Activated CD4-positive, alpha-beta T cell treated with anti-CD3 and anti-CD28 coated beads, Interleukin-2, amount 50 U/mL, for 1 hour (primary cell): ENCODE data around the gene NAA11.

Experiments
- DNase-seq: peaks from one replicate; pipeline ENCODE4 v3.0.0-alpha.2; 2020

Gene NAA11

DNA sequence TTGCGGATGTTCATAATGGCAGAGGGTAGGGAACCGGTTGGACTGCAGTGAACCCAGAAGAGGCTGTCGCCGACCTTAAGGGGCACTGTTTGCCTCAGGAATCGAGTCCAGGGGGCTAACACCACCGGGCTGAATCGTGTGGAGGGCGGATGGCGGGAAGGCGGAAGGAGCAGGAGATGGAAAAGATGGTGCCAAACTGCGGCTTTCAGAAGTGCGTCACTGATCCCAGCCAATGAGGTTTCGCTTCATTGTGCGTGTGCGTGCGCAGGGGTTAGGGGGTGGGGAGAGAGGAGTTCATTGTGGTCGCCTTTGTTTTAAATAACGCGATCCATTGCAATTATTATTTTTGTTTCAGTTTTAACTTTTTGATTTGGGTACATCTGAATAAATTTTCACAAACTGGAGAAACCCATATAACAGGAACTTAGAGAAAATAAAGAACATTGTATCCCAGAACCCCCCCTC is at the start of gene NAA11:
TSS of gene NAA11 (minus strand) at position 198 of the 465 bp plus-strand sequence. CDS start at position 14, 184 bp downstream.
- no peak for DNase-seq

DNA sequence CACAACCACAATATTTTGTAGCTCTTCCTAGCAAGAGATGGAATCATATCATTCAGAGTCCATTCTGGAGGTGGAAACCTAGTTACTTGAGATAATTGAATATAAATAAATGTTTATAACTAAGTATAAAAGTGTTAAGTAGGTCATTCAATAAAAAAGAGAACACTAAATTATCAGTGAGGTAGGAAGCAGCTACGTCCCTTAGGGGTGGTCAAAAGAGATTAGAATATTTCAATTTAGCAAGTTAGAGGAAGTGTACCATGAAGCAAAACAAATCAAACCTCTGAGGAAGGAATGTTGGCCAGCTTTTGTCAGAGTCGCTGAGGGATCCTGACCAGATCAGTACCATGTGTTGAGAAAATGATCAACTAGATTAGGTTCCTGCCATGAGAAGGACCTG is 44.2 kb upstream of the NAA11 start:
- DNase-seq = no peak

DNA sequence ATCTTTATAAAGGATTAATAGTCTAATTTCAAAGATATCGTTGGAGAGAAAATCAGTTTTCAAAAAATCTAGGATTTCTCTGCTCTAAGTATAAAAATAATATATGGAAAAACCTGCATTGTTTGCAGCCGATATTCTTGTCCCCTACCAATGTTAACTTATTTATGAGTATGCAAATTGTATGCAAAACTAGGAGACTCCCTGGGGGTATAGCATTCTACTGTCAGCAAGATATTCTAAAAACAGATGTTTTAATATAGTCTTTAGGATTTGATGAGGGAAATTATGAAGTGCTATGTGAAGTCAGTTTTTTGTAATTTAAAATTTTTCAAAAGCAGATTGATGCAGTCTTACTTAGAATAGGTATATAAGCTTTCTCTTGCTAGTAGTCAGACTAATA is 41.2 kb upstream of the NAA11 start:
- no peak for DNase-seq

DNA sequence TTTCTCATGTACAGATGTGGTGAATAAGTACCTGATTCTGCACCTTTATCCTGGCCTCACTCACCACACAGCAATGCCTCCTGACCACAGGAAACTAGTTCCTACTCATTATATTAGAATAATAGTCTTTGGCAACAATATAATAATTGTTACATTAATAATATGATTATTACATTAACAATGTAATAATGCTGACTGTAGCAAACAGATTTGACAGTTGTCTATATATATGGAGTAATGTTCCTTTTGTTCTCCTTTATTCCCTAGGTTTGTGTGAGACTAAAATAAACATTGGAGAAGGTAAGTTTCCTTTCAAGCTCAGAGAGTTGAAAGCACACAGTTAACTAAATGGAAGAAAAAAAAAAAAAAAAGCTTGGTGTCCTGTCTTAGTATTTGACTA is 40.6 kb upstream of the NAA11 start:
- DNase-seq = no peak

DNA sequence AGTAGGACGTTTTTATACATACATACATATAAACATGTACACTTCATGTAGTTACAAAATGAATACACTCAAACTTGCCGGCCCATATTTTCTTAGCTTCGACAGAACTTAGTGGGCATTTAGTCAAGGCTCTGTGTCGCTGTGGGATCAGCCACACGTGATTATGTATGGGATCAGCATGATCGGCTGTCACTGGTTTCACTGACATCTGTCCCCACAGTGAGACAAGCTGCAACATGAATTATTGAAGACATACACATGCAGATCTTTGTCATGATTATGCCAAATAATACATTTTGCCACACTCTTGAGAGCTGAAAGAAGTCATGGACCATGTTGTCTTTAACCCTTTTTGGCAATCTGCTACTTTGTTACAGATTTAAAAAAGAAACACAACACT is 38.2 kb upstream of the NAA11 start:
- no peak for DNase-seq

DNA sequence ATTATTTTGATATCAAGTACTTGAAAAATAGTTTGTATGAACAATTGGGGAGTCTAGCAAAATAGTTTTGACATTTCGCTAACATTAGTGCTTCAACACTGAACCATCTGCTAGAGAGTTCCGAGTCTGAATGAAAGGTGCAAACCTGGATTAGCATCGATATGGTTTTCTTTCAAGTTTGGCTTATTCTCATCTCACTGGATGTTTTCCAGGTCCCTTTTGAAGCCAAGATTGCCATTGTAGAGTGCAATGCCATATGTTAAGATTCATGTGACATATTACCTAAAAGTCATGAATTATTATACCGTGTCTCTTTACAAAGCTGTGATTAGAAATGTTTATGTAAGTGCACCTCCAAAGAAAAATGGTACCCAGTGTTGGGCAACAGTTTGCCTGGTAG is 36.8 kb upstream of the NAA11 start:
- DNase-seq = no peak

DNA sequence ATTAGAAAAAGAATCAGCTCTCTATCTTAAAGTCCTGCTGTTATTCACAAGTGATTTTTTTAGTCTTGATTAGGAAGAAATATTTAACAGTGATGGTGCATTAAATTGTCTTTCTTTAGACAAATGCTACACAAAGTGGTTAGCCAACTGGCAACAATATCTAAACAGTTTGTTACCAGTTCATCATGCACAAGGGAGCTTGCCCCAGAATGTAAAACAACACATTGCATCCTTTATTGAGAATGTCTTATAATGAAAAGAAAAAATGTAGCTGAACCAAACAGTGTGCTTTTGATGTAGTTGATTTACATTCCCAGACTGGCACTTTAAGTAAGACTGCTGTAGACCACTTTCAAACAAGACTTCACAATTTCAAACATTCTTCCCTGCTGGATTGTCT is 34.1 kb upstream of the NAA11 start:
- DNase-seq = no peak

DNA sequence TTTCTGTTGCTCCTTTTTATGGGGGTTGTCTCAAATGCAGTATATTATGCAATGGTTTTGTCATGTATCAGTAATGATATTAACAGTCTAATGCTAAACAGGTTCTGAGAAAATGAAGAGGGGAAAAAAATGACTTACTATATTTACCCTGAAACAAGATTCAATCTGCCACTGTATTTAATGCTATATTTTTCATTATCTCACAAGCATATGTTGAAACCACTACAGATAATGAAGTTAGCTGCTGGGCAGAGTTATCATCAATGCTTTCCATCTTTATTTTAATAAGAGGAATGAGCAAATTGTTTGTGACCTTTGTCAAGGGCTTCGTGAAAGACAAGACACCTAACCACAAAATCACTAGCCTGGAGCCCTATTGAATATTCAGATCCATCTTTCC is 32.6 kb upstream of the NAA11 start:
- DNase-seq = no peak

DNA sequence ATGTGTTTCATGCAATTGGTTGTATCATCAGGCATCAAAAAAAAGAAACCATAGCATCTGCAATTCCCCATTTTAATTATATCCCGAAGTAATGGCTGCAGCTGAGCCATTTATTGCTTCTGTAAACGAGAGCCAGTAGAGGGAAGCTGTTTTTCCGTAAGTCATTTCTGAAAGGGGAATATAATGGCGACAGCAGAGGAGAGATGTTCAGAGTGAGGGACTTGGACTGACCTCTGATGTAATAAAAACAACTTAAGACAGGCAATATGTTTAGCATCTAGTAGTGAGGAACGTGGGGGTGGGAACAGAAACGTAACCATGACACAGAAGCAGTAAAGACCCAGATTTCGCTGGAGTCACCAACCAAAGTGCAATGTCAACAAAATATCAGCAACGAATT is 31.5 kb upstream of the NAA11 start:
- no peak for DNase-seq

DNA sequence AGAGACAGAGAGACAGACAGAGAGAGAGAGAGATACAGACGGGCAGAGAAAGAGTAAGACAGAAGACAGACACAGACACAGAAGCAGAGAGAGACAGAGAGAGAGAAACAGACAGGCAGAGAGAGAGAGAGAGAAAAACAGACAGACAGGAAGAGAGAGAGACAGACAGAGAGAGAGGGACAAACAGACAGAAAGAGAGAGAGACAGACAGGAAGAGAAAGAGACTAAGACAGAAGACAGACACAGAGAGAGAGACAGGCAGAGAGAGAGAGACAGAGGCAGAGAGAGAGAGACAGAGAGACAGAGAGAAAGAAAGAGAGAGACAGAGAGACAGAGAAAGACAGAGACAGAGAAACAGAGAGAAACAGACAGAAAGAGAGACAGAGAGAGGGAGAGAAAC is 27.2 kb upstream of the NAA11 start:
- no peak for DNase-seq

DNA sequence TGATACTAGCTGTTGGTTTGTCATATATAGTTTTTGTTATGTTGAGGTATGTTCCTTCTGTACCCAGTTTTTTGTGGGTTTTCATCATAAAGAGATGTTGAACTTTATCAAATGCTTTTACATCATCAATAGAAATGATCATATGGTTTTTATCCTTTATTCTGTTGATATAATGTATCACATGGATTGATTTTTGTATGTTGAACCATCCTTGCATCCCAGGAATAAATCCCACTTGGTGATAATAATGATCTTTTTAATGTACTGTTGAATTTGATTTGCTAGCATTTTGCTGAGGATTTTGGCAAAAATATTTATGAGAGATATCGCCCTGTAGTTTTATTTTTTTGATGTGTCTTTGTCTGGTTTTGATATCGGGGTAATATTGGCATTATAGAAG is 22.5 kb upstream of the NAA11 start:
- DNase-seq = no peak

DNA sequence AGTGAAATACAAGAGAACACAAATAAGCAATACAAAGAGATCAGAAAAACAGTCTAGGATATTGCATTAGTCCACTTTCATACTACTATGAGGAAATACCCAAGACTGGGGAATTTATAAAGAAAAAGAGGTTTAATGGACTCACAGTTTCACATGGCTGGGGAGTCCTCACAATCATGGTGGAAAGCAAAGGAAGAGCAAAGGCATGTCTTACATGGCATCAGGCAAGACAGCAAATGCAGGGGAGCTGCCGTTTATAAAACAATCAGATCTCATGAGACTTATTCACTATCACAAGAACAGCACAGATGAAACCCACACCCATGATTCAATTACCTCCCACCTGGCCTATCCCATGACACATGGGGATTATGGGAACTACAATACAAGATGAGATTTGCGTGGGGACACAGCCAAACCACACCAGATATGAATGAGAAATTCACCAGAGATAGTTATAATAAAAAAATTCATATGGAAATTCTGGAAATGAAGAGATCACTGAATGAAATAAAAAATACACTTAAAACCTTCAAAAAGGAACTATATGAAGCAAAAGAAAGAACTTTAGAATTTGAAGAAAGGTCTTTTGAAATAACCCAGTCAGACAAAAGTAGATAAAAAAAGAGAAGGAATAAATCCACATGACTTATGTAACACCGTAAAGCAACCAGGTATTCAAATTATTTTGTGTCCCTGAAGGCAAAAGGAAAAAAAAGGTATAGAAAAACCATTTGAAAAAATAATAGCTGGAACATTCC is 16.2 kb upstream of the NAA11 start:
- no peak for DNase-seq

DNA sequence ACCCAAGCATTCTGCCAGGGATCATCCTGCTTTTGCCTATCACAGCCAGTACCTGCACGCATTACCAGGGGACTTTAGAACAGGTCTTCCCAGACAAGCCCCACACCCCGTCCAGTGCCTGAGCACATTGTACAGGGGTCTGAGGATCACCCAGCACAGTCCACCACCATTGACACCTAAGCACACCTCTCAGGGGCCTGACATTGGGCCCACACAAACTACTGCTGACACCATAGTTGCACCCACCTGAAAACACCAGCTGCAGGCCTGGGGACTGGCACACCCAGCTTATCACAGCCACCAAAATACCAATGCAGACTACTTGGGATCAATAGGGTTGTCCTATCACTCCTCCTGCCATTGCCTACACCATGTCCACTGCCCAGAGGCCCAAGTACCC is 14.7 kb upstream of the NAA11 start:
- DNase-seq = no peak

DNA sequence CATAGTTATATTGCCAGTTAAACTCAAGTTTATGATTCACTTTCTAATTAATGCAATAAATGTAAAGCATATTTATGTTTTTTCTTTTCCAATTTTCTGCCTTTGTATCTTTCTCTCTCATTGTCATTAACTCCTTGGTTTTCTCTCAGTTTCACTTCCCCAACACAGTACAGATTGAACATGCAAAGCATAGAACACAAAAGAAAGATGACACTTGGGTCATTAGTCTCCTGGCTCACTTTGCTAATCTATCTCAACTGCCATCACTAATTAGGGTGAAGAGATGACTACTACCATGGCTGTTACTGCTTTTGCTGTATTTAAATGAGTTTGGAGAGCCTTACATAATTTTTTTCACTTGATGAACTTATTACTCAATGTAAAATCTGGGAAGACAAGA is 12.3 kb upstream of the NAA11 start:
- DNase-seq = no peak

DNA sequence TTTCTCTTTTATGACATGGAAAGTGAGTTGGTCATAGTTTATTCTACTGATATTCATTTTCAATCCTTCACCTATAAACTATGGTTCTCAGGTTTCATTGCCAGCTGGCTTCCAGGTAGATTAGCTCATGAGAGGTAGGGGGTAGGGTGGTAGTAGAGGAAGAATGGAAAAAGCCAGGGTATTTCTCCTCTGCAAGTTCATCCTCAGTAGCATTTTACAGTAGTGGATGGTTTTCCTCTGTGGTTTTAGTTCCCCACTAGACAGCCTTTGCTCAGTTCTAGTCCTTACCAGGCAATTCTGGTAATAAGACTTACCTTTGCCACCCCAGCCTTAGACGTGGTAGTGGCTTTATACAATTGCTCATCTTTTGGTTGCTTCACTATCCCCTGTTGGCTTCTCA is 8.9 kb upstream of the NAA11 start:
- no peak for DNase-seq

DNA sequence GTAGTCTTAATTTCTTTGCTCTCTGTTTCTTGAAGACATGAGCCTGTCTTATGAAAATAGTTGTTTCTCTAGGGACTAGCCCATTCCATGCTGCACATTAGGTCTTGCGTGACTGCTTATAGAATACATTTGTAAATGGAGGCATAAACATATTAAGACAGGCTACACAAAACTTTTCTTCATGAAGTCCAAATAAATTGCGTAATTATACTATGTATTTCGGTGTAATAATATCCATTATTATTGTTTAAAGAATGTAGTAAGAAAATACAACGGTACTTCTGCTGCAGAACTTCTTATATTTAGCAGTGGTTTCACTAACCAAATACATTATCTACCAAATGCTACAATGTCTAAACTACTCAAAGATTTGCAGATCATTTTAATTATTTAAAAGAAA is 8.5 kb upstream of the NAA11 start:
- DNase-seq = no peak

DNA sequence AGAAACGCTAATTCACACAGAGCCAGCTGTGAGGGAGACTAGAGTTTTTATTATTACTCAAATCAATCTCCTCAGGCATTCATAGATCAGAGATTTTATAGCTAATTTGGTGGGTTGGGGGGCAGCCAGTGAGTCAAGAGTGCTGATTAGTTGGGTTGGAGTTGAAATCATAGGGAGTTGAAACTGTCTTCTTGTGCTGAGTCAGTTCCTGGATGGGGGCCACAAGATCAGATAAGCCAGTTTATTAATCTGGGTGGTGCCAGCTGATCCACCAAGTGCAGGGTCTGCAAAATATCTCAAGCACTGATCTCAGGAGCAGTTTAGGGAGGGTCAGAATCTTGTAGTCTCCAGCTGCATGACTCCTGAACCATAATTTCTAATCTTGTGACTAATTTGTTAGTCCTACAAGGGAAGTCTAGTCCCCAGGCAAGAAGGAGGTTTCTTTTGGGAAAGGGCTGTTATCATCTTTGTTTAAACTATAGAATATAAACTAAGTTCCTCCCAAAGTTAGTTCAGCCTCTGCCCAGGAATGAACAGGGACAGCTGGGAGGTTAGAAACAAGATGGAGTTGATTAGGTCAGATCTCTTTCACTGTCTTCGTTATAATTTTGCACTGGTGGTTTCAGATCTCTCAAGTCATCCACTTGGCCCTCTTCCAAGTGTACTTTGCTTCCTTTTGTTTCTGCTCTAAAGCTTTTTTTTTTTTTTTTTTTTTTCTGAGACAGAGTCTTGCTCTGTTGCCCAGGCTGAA is 5.4 kb upstream of the NAA11 start:
- DNase-seq = no peak

DNA sequence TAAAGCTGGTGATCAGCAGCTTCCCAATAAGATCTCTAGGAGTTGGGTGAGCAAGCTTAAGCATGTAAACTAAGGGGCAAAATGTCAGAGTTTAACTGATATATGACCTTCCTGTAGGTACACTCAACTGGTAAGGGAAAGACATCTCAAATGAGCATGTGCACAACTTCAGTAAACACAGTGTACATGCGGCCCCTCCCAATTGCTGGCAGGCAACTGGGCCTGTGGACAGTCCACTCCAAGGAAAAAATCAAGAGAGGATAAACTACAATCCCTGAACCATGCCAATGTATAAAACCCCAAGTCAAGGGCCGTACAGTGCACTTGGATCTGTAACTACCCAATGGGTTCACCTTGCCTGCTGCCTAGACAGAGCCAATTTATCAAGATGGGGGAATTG is 4.9 kb upstream of the NAA11 start:
- DNase-seq = no peak

DNA sequence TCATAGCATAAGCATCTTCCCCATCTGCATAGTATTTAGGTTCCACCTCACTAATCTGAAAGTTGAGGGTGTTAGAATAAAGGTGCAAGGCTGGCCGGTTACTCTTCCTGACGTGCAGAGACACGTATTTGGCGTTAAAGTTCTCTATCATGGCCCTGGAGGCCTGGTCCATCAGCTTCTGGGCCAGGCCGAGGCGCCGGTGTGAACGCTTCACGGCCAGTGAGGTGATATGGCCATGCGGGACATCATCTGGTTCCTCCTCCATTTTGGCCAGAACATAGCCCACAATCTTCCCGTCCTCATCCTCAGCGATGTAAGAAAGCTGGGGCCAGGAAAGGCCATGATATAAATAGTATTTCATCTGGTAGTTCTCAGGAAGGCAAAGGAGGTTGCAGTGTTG is 425 bp downstream of the NAA11 start:
- no peak for DNase-seq

DNA sequence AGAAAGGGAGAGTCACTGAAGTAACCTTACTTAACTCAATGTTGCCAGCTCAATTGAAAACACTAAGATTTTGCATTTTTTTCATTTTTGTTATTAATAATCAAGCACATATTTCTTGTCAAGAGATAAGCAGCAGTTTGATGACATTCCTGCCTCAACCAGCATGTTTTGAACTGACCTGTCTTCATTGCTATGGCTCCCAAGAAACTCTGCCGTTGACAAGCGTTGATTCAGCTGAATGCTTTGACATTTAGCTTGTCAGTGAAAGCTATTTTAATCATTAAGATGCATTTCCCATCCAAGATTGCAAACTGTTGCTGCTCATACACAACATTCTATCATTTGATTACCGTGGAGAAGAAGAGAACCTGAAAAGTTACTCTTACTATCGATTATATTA is 5.9 kb downstream of the NAA11 start:
- no peak for DNase-seq

DNA sequence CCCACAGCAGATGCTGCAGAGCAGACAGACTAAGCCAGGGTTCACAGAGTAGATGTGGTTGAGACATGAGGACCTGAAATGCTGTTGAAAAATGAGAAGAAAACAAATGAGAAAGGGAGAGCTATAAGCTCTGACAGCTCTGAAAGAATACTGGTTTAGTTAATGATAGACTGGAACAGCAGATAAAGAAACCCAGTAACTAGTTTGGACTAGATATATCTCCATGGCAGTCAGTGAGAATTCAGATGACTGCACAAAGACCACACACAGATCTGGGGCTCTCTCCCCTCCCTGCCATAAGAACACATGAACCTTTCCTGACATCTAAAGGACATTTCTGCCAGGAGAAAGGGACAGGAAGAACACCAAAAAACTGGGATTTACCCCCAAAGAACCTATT is 8.2 kb downstream of the NAA11 start:
- DNase-seq = no peak

DNA sequence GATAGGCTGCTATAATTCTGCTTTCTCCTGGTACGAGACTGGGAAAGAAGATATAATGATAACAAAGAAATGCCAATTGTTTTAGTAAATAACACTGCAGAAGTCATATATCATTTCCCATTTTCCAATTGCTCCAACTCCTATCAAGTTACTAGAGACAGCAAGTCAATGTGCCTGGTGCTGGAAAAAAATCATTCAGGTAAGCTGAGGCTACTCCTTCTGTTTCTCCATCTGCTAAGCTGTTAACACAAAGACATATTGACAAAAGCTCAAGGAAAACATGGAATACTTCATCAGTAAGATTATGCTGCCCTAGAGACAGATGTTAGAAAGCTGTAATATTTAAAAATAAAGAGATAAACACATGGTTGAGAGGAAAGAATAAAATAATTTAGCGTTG is 10.0 kb downstream of the NAA11 start:
- DNase-seq = no peak

DNA sequence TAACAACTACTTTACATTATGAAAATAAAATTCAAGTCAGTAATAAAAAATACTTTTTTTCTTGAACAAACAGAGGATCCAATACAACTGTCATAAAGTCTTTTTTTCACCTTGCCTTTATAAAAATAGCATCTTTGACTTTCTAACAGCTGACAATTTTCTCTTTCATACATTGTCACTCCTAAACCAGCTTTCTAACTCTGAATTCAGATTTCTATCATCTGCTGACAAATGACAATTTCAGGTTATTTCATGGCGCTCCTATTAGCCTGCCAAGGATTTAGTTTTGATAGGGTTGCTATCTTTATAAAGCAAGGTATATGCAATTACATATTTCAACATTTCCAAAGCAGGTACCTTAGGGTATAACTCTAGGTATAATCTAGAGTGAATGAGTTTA is 14.6 kb downstream of the NAA11 start:
- DNase-seq = no peak

DNA sequence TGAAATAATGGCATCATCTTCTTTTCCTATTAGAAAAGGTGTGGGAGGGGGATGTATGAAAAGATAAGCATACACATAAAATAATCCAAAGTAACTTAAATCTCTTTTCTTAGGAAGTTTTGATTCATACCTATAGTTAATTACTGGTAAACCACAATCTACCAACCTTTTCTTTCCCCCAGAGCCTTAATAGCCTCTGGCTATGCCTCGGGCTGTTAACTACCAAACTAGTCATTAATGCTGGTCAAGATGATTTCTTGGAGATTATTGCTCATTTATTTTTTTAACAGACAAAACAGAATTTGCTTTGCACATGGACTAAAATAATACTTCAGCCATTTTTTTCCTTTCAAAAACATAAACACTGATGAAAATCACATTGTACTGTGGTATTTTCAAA is 16.9 kb downstream of the NAA11 start:
- DNase-seq = no peak

DNA sequence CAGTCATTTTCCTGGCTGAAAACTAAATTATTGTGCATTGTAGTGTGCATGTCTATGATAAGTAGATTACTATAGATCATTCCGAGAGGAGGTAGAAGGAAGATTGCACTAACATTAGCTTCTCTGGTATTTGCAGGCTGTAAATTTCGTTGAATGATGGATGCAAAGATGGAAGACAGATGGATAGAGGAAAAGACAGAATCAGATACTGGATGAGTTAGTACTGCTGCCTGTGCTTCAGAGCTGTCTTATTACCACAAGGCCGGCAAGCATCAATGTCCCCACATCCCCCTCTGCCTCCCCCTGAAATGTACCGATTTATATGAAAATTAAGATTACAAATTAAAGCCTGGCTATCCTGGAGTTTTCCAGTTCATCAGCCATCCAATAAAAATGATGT is 17.7 kb downstream of the NAA11 start:
- DNase-seq = no peak
